Ureter (tissue), 1 donor: Measurements from ENCODE around the gene SALL3. TPM values are rescaled to one million over a fixed set of nuclear protein-coding genes. Genes with fewer than 3 reads are reported as not detected.

Experiments used
- DNase-seq: peaks from one replicate; pipeline ENCODE4 v3.0.0-alpha.2; 2020; ENCODE audit warnings: low spot score
- total RNA-seq: library from RNA; stranded (reverse); gene quantifications from one replicate; pipeline ENCODE4 v1.2.4, GENCODE V29; 2023
- donor health status: DM: yes; HTN: yes; CAD: no.

SALL3 gene
- total RNA-seq, 1 donor from 2014 or later: 0.44 TPM

DNA sequence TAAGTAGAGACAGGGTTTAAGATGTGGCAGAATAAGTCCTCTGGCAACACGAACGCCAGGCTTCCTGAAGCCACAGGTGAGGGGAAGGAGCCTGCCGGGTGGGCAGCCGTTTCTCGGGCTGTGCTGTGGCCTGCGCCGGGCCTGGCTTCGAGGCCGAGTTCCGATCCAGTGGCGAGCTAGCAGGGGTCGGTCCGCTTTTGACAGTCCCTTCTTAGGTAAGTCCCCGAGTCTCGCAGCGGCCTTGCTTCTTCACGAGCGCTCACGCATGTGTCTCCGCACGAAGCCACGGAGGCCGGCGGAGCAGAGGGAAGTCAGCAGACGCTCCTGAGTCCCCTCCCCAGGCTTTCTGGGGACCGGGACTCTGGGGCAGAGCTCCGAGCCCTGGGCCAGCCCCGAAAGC lies 26.0 kb downstream of the SALL3 start:
- no peak for DNase-seq

DNA sequence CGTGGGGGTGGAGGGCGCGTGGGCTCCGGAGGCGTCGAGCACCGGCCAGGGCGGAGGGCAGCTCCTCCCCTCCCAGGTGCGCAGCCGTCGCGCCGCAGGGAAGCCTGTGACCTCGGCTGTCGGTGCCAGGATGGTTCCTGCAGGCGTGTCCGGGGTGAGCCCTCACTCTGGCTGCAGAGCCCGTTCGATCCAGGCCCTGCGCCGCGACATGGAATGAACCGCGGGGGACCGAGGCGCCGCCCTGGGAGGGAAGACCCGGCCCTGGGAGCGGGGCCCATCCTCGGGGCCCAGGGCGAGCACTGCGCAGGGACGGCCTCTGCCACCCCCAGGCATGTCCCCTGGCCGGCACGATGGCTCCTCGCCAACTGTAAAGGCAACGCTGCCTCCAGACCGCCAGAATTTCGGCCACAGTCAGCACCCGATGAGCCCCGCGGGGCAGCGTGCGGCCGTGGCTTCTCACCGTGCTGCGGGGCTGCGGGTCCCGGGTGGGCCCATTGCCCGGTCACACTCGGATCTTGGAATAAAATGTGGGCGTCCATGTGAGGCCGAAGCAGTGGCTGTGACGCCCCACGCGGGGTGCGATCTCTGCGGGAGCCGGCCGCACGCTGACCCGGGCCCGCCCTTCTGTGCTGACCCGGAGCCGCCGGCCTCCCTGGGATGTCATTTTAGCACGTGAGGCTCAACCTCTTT lies 26.6 kb downstream of the SALL3 start:
- DNase-seq: no peak

DNA sequence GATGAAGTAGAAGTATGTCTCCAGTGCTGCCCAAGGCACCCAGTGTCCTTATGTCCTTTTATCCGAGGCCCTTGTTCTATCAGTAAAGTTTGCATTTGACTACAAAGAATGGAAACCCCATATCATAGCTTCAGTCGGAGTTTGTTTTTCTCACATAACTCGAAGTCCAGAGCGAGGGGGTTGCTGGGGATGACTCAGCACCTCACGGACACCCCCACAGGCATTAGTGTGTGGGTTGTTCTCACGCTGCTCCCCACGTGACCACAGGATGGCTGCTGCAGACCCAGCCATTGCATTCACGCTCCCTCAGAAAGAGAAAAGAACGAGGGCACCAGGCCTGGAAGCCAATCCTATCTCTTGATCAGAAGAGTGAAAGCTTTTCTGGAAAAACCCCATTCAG lies 27.8 kb downstream of the SALL3 start:
- DNase-seq: no peak

DNA sequence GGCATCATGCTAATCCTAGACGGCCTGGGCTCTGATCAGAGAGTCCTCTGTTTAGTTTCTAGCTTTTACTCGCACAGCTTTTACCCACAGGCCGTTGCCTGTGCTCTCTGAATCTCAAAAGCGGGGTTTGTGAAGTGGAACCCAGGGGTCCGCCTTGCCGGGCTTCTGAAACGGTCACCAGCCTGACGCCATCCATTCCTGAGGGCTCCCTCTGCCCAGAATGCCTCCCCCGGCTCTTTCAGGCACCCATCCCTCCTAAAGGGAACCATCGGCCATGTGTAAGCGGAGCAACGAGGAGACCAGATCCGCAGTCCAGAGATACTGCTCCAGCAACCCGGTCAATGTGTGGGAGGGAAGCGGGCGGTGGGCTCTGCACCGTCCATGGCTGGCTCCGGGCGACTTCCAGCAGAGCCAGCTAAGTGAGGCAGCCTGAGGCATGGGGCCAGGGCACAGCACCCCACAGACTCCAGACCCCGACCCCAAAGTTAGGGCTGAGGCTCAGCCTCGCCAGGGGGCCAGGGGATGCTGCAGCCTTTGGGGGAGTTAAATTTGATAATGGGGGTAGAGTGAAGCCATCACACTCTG lies 28.8 kb downstream of the SALL3 start:
- no peak for DNase-seq

DNA sequence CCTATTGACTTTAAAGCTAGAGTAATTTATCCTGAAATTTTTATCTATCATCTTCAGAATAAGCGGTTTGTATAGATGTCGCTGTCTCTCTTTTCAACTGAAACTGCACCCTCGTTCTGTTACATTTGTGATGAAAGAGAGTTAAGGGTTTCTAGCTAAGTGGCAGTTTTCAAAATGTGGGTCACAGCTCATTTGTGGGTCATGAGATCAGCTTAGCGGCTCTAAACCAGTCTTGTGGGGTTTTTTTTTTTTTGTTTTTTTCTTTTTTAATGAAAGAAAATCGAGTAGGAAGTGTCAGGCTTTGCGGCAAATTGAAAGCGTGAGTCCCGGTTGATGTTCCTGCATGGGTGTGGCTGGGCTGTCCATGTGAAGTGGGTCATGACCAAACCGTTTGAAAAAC lies 31.2 kb downstream of the SALL3 start:
- DNase-seq: no peak

DNA sequence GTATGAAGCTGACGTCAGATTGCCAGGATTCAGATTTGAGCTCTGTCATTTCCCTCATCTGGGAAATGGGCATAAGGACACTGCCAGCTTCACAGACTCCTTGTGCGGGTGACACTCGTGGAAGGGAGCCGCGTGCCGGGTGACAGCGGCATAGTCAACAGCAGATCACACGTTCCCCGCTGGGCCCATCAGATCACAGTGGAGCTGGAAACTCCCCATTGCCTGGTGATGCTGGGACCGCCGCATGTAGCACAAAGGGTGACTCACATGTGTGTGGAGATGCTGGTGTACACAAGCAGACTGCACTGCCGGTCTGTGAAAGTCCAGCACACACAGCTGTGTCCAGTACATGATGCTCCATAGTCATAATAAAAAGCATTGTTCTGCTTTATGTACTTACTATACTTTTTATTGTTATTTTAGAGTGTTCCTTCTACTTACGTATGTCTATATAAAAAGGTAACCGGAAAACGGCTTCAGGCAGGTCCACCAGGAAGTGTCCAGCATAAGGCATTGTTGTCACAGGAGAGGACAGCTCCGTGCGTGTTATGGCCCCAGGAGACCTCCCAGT lies 31.8 kb downstream of the SALL3 start:
- DNase-seq: no peak

DNA sequence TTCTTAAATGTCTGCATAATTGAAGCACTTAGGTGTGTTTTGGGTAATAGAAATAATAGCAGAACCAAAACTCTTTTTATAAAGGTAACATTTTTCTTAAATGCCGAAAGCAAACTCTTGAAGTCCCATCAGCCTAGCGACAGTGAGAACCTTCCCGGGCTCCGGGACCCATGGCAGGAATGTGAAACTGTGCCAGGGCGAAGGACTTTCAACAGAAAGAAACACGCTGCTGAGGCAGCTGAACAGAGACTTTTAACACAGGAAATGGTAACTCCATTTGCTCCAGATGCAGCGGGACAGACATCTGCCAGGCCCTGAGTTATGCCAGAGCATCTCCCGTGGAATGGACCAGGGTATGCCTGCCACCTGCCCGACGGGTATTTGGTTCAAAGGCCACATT lies 34.3 kb downstream of the SALL3 start:
- DNase-seq: no peak

DNA sequence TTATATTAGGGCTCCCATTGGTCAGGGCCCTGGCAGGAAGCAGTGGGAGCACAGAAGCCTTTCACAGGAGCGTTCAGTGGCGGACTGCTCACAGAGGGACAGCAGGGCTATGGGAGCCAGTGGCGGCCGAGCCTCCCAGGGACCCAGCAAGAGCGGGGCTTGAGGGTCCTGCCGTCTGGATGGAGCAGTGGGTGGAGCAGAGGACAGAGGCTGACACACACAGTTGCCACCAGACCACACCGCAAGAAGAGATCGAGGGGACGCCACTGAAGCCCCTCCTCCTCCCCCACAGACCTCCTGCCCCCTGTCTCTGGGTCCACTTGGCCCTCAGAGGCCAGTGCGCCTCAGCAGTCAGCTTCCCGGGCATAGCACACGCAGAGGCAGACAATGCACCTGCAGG lies 39.3 kb downstream of the SALL3 start:
- no peak for DNase-seq

DNA sequence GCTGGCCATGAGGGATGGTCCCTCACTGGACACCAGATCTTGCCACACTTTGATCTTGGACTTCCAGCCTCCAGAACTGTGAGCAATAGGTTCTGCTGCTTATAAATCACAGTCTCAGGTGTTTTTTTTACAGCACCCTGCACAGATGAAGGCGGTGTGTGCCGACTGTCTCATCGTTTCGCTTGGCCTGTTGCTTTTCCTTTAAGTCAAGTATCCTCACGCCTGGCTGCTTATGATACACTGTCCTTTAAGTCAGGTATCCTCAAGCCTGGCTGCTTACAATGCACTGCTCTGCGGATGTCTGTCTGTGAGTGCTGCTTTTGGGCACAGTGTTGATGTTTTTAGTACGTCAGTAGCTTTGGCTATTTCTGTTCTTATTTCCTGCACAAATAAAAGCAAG lies 40.3 kb downstream of the SALL3 start:
- no peak for DNase-seq

DNA sequence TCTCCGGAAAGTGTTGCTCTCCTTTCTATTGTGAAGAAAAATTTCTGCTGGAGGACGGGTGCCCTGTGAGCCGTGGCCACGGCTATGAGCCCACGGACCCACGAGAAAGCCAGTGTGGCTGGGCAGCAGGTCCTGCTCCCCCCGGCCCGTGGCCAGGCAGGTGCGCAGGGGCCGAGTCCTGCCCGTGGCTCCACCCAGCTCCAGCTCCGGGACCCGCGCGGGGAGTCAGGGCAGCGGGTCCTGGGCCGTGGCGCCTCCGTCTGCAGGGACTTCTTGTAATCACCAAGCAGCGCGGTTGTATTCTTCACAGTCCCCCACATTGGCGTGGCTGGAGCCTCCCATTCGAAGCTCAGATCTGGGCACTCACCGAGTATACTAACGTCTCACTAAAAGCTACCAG lies 43.0 kb downstream of the SALL3 start:
- DNase-seq: no peak

DNA sequence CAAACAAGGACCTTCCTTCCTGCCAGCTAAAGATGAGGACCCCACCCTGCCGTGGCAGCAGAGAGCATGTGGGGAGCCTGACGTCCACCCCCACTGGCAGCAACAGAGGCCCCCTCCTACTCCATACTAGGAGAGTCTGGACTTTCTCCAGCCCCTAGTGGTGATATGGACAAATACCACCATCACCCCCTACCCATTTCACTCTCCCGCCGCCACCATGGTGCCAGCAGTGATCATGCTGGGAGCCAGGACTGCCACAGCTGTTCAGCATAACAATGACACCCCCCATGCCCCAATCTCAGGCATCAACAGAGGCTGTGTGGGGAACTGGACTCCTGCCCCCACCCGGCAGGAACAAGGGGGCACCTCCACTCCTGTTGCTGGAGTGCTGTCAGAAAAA lies 46.9 kb downstream of the SALL3 start:
- no peak for DNase-seq

DNA sequence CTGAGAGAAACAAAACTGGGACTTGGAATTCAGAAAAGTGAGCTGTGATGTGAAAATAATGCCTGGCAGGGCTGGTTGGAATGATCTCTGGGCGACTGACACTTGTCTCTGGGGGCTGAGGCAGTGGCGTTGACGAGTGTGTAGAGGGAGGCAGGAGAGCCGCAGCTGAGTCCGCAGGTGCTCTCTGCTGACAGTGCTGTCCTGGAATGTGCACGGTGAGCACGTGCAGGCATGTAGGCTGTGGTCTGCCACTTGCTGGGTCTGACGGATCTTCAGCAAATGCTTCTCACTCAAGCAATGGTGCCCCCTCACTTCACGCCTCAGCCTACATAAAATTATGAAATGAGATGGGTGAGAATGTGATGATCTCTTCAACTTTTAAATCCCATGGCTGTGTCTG lies 51.1 kb downstream of the SALL3 start:
- no peak for DNase-seq

DNA sequence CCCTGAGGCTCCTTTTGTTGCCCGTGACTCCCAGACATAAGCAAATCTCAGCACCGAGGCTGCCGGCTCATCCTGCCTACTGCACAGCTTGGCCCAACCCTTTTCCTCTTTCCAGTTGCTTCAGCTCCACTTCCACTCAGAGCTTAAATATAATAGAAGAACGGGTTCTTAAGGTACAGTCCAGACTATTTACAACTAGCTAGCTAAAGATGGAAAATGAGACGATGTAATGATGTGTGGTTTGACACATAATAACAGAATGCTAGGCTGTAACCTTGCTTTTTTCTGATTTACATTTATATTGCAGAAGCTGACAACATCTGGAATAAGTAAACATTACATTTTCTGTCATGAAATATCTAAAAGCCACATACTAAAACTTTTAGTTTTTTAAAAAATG lies 62.7 kb downstream of the SALL3 start:
- DNase-seq: no peak

DNA sequence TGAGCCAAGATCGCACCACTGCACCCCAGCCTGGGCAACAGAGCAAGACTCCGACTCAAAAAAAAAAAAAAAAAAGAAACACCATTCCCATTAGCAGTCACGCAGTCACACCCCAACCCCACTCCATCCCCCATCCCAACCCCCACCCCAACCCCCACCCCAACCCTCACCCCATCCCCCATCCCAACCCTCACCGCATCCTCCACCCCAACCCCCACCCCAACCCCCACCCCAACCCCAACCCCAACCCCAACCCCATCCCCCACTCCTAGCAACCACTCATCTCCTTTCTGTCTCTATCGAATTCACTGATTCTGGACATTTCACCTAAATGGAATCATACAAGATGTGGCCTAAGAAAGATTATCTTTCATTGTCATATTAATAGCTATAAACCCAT lies 63.7 kb downstream of the SALL3 start:
- no peak for DNase-seq

DNA sequence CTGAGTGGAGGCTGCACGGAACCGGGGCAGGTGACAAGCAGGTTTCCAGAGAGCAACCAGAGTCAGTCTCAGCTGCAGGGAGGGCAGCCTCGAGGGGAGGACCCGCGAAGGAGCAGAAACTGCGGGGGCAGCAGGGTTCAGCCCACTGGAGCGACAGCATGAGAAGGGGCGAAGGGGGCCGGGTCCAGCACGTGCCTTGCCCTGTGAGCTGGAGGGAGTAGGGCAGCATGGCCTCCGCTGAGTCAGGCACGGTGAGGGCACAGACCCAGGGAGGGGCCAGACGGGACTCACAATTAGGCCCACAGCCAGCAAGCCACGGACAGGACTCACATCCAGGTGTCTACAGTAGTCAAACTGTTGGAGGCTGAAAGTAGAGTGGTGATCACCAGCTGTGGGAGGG lies 66.9 kb downstream of the SALL3 start:
- no peak for DNase-seq

DNA sequence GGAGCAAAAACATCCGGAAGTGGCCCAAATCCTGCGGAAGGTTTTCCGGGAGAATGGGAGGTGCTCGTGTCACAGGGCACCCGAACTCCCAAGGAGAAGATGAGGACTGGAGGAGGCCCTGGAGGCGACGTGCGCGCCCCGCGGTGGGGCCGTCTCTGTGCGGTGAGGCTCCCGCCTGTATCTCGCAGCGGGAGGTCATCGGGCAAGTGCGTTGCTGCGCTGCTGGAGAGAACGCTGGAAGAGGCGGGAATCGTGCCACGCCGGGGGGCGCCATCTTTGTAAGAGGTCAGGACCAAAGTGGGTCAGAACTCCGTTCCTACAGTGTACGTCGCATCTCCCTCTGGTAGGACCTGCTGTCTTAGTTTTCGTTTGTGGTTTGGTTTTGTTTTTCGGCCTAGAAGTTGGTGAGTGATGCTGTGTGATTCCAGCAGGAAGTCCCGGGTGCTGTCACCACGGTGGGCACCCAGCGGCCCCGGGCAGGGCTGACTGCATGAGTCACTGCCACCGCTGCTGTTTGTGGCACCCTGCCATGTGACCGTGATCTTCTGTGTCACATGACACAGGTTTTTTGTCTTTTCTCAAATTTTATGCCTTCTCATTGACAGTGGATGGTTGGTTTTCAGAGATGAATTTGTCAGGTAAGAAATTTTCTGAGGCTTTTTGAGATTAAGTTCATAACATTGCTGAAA lies 68.1 kb downstream of the SALL3 start:
- no peak for DNase-seq

DNA sequence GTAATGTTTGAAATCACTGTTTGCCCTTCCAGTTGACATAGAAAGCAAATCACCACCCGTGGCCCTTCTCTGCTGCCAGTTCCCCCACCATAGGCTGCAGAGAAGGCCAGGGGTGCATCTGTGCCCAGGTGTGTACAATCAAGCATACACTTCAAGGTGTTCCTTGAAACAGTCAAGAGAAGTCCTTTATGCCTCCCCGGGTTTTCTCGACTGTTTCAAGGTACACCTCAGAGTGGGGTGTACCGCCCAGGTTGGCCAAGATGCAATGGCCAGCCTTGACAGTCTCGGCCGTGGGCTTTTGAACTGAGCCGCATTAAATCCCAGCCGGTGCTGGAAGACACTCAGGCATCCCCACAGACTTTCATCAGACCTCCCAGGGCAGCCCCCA lies 68.6 kb downstream of the SALL3 start:
- DNase-seq: no peak

DNA sequence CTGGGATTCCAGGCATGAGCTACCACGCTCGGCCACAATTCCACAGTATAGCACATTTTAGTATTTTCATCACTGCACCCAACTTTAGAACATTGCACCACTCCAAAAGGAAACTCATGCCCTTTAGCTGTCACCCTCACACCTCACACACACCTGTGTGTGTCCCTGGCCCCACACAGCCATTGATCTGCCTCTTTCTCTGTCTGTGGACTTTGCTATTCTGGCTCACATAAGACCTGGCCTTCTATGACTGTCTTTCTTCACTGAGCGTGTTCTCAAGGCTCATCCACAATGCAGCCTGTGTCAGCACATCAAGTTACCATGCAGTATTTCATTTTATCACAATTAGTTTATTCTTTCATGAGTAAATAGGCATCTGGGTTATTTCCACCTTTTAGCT lies 69.9 kb downstream of the SALL3 start:
- no peak for DNase-seq

Other genes with a start within 250 kb of the SALL3 start
- 69.6 TPM for gene ATP9B, start 89.6 kb downstream of the SALL3 start, total RNA-seq